IMR-90 (cell line): ENCODE results near the gene WWC2. TPM values are rescaled to one million over a fixed set of nuclear protein-coding genes. Genes with fewer than 3 reads are reported as not detected.
A peak's percentile ranks its signal among the peaks of the same experiment; 100 is the strongest.

Experiments
- ATAC-seq: fragments of 200-7000 bp; cut with Tn5 transposase; 2 replicates; pipeline ENCODE4 v1.9.1; 2020; ENCODE audit warnings: low read depth, mild to moderate bottlenecking, moderate library complexity
- BruUV-seq: library from RNA; stranded (reverse); fragments of 400-500 nt; replicated peaks from 2 replicates; lab custom pipeline; 2021; lab: Mats Ljungman, UMichigan
- CTCF ChIA-PET: fragments of 300-600 bp; formaldehyde crosslinking; extraction: SDS; loops from one replicate; lab custom pipeline; 2021; ENCODE audit warnings: antibody characterized with exemption; lab: Yijun Ruan, JAX
- POLR2A ChIA-PET: fragments of 300-600 bp; sonication (Branson Sonifier 250); formaldehyde crosslinking; loops from one replicate; lab custom pipeline; 2022; ENCODE audit warnings: antibody characterized with exemption; ENCODE audit not compliant: unreplicated experiment; lab: Charles Lee
- DNase-seq: peaks from one replicate; pipeline ENCODE4 v3.0.0; 2013
- H2AFZ ChIP-seq: replicated peaks from 2 replicates; pipeline ENCODE3; 2013; ENCODE audit warnings: low read length, mild to moderate bottlenecking; ENCODE audit not compliant: poor library complexity
- H2AK5ac ChIP-seq: 2 replicates; pipeline ENCODE4 v1.6.1; 2013; ENCODE audit warnings: low read depth, low read length, inconsistent platforms
- H2AK9ac ChIP-seq: replicated peaks from 2 replicates; pipeline ENCODE3; 2013; ENCODE audit warnings: mild to moderate bottlenecking, low read depth, low read length, moderate library complexity; ENCODE audit not compliant: poor library complexity
- H2BK120ac ChIP-seq: 2 replicates; pipeline ENCODE4 v1.6.1; 2013; ENCODE audit warnings: low read depth, low read length, inconsistent platforms
- H2BK15ac ChIP-seq: 3 replicates; pipeline ENCODE4 v1.6.1; 2013; ENCODE audit warnings: low read depth, low read length, inconsistent platforms
- H2BK20ac ChIP-seq: 2 replicates; pipeline ENCODE4 v1.6.1; 2013; ENCODE audit warnings: low read depth, mild to moderate bottlenecking, inconsistent platforms, low read length, moderate library complexity
- H2BK5ac ChIP-seq: 2 replicates; pipeline ENCODE4 v1.6.1; 2013; ENCODE audit warnings: mild to moderate bottlenecking, low read depth, low read length, inconsistent platforms; ENCODE audit not compliant: poor library complexity, severe bottlenecking
- H3K14ac ChIP-seq: replicated peaks from 2 replicates; pipeline ENCODE4 v1.6.1; 2013; ENCODE audit warnings: low read depth, low read length, inconsistent platforms
- H3K18ac ChIP-seq: 2 replicates; pipeline ENCODE4 v1.6.1; 2013; ENCODE audit warnings: low read depth, low read length, control low read depth
- H3K23ac ChIP-seq: 2 replicates; pipeline ENCODE4 v1.6.1; 2013; ENCODE audit warnings: low read depth, low read length, inconsistent platforms
- H3K27ac ChIP-seq: 2 replicates; pipeline ENCODE4 v1.5.1; 2013; ENCODE audit warnings: mild to moderate bottlenecking, control low read depth, low read length; ENCODE audit not compliant: insufficient read depth
- H3K27me3 ChIP-seq: 2 replicates; pipeline ENCODE4 v1.6.1; 2013; ENCODE audit warnings: low read length; ENCODE audit not compliant: control insufficient read depth, insufficient read depth
- H3K36me3 ChIP-seq: 2 replicates; pipeline ENCODE4 v1.6.1; 2013; ENCODE audit warnings: low read length, mixed read lengths; ENCODE audit not compliant: control insufficient read depth, insufficient read depth
- H3K4ac ChIP-seq: 2 replicates; pipeline ENCODE4 v1.6.1; 2013; ENCODE audit warnings: low read depth, low read length, inconsistent platforms
- H3K4me1 ChIP-seq: 2 replicates; pipeline ENCODE4 v1.6.1; 2013; ENCODE audit warnings: low read length, mixed read lengths; ENCODE audit not compliant: control insufficient read depth, insufficient read depth
- H3K4me2 ChIP-seq: 2 replicates; pipeline ENCODE4 v1.6.1; 2013; ENCODE audit warnings: low read depth, mild to moderate bottlenecking, control low read depth, low read length, moderate library complexity
- H3K4me3 ChIP-seq: 2 replicates; pipeline ENCODE4 v1.5.1; 2013; ENCODE audit warnings: low read depth, mild to moderate bottlenecking, control low read depth, low read length, moderate library complexity; ENCODE audit not compliant: insufficient read depth
- H3K56ac ChIP-seq: 2 replicates; pipeline ENCODE4 v1.6.1; 2013; ENCODE audit warnings: low read length, inconsistent platforms; ENCODE audit not compliant: insufficient read depth; ENCODE audit errors: extremely low read depth
- H3K79me1 ChIP-seq, 2 experiments: 2 replicates each; pipeline ENCODE4 v1.6.1; 2013; ENCODE audit warnings: low read length in 2 of 2, inconsistent platforms in 1 of 2, low read depth in 1 of 2
- H3K9ac ChIP-seq: 2 replicates; pipeline ENCODE4 v1.6.1; 2013; ENCODE audit warnings: low read depth, low read length, control low read depth
- H3K9me1 ChIP-seq: 2 replicates; pipeline ENCODE4 v1.6.1; 2013; ENCODE audit warnings: low read length, inconsistent platforms; ENCODE audit not compliant: insufficient read depth
- H3K9me3 ChIP-seq: 2 replicates; pipeline ENCODE4 v1.6.1; 2013; ENCODE audit warnings: low read length; ENCODE audit not compliant: control insufficient read depth, insufficient read depth
- H4K20me1 ChIP-seq: 2 replicates; pipeline ENCODE4 v1.6.1; 2013; ENCODE audit warnings: low read length, inconsistent platforms; ENCODE audit not compliant: insufficient read depth
- H4K5ac ChIP-seq: 2 replicates; pipeline ENCODE4 v1.6.1; 2013; ENCODE audit warnings: mild to moderate bottlenecking, low read depth, low read length, control low read depth
- H4K8ac ChIP-seq, 2 experiments: 2 replicates each; pipeline ENCODE4 v1.6.1; 2013; ENCODE audit warnings: low read depth in 2 of 2, low read length in 2 of 2, control low read depth in 1 of 2, inconsistent platforms in 1 of 2
- H4K91ac ChIP-seq: 2 replicates; pipeline ENCODE4 v1.6.1; 2013; ENCODE audit warnings: low read depth, low read length, inconsistent platforms; ENCODE audit not compliant: insufficient read depth
- BHLHE40 ChIP-seq: fragments of 150-350 bp; IDR thresholded peaks from 2 replicates; pipeline ENCODE4 v1.6.1; 2016; ENCODE audit warnings: mild to moderate bottlenecking, low read depth, low read length
- CEBPB ChIP-seq: IDR thresholded peaks from 2 replicates; pipeline ENCODE4 v1.6.1; 2012; ENCODE audit warnings: low read depth, low read length, improper control_type of control experiment
- CHD1 ChIP-seq: IDR thresholded peaks from 2 replicates; pipeline ENCODE4 v1.6.1; 2012; ENCODE audit warnings: low read depth, low read length, improper control_type of control experiment
- CTCF ChIP-seq: conservative IDR thresholded peaks from 2 replicates; pipeline ENCODE4 v1.5.1; 2012; ENCODE audit warnings: mild to moderate bottlenecking, low read depth, low read length, improper control_type of control experiment
- FOS ChIP-seq: fragments of 150-350 bp; IDR thresholded peaks from 2 replicates; pipeline ENCODE4 v1.6.1; 2016; ENCODE audit warnings: low read depth, low read length
- MAFK ChIP-seq: IDR thresholded peaks from 2 replicates; pipeline ENCODE4 v1.6.1; 2012; ENCODE audit warnings: low read depth, low read length, improper control_type of control experiment
- MAZ ChIP-seq: IDR thresholded peaks from 2 replicates; pipeline ENCODE4 v1.6.1; 2012; ENCODE audit warnings: low read depth, mild to moderate bottlenecking, low read length, improper control_type of control experiment, moderate library complexity, borderline replicate concordance
- MXI1 ChIP-seq: IDR thresholded peaks from 2 replicates; pipeline ENCODE4 v1.6.1; 2012; ENCODE audit warnings: low read depth, mild to moderate bottlenecking, low read length, moderate library complexity, borderline replicate concordance
- NFE2L2 ChIP-seq: fragments of 150-350 bp; IDR thresholded peaks from 2 replicates; pipeline ENCODE4 v1.6.1; 2016; ENCODE audit warnings: low read depth, mild to moderate bottlenecking, low read length
- POLR2A ChIP-seq: IDR thresholded peaks from 2 replicates; pipeline ENCODE4 v1.6.1; 2012; ENCODE audit warnings: mild to moderate bottlenecking, low read depth, low read length
- RAD21 ChIP-seq: IDR thresholded peaks from 2 replicates; pipeline ENCODE4 v1.6.1; 2012; ENCODE audit warnings: low read length, improper control_type of control experiment
- RCOR1 ChIP-seq: IDR thresholded peaks from 2 replicates; pipeline ENCODE4 v1.6.1; 2012; ENCODE audit warnings: mild to moderate bottlenecking, low read length, improper control_type of control experiment; ENCODE audit not compliant: insufficient replicate concordance
- RFX5 ChIP-seq: IDR thresholded peaks from 2 replicates; pipeline ENCODE4 v1.8.0; 2012; ENCODE audit warnings: low read depth, mild to moderate bottlenecking, low read length, moderate library complexity
- SMC3 ChIP-seq: fragments of 150-350 bp; IDR thresholded peaks from 2 replicates; pipeline ENCODE4 v1.6.1; 2016; ENCODE audit warnings: low read depth, mild to moderate bottlenecking, antibody characterized with exemption, low read length, moderate library complexity
- USF2 ChIP-seq: fragments of 150-350 bp; IDR thresholded peaks from 2 replicates; pipeline ENCODE4 v1.6.1; 2017; ENCODE audit warnings: mild to moderate bottlenecking, antibody characterized with exemption, low read length, low read depth
- WGBS, 2 experiments: methylation state at CpG; one replicate each; pipeline versions ENCODE4 v1.1.5 to v1.1.7; 2013; ENCODE audit warnings: missing lambda C conversion rate in 2 of 2; ENCODE audit not compliant: insufficient read length in 1 of 2; ENCODE audit errors: extremely low coverage in 2 of 2; 5-methylcytosine and 5-hydroxymethylcytosine counted together
- dilution Hi-C: fragments of 300-500 bp; cut with HindIII; formaldehyde crosslinking; loops from one replicate; pipeline ENCODE4 v1.14.3; 2018; ENCODE audit warnings: low sequenced_read_pairs; ENCODE audit not compliant: unreplicated experiment
- in situ Hi-C: fragments of 300-500 bp; cut with MboI; formaldehyde crosslinking; loops from 3 replicates; pipeline ENCODE4 v1.14.3; 2019; ENCODE audit warnings: low sequenced_read_pairs, inconsistent platforms, mixed read lengths
- intact Hi-C: fragments of 100-400 bp; cut with micrococcal nuclease; formaldehyde crosslinking; loops from 2 replicates; pipeline ENCODE4 v1.10.0; 2022
- polyA plus RNA-seq, 3 experiments: library from polyadenylated mRNA; depleted of rRNA; stranded (reverse); fragments of >200 nt; gene quantifications; 2 replicates each; pipeline ENCODE4 v1.2.3, GENCODE V29; 2012; ENCODE audit warnings: low replicate concordance in 1 of 3
- total RNA-seq: library from RNA; depleted of rRNA; stranded (reverse); fragments of >200 nt; gene quantifications from 2 replicates; pipeline ENCODE4 v1.2.3, GENCODE V29; 2012

WWC2 gene
- total and polyA plus RNA-seq, 2 of the 4 experiments (the other 2 are of a cell fraction): 26.6 to 27.4 TPM

- Histone ChIP-seq H3K9me3 (no peaks in the 10 kb centered on the region), H4K8ac (peak overlapping the region; percentile 67 to 83), H3K56ac (peak overlapping the region; percentile 48), H3K18ac (peak overlapping the region; percentile 53), H3K27me3 (no peaks in the 10 kb centered on the region), H2BK5ac (peak overlapping the region; percentile 78), H3K27ac (peak overlapping the region; percentile 44), H2BK20ac (peak overlapping the region; percentile 89), H3K36me3 (peaks cover 26% of the 10 kb centered on the region), H3K4me1 (peaks cover 21% of the 10 kb centered on the region), H3K4me2 (peak overlapping the region; percentile 45), H4K20me1 (no peaks in the 10 kb centered on the region), H3K14ac (peak overlapping the region; percentile 91), H2BK15ac (peak overlapping the region; percentile 73; the same call in 2 of the 3 replicates), H3K23ac (peak overlapping the region; percentile 37; the same call in 1 of the 2 replicates), H3K9me1 (peaks cover 13% of the 10 kb centered on the region), H3K79me1 (peaks cover 0 to 27% of the 10 kb centered on the region in 2 experiments; a peak in 3 of 4 replicates), H3K9ac (peak overlapping the region; percentile 22), H2BK120ac (peak overlapping the region; percentile 86), H2AK5ac (peak overlapping the region; percentile 82), H4K5ac (peak overlapping the region; percentile 54), H3K4me3 (no peak overlapping the region), H4K91ac (peak overlapping the region; percentile 91), H3K4ac (peak overlapping the region; percentile 87), H2AFZ (peak overlapping the region; percentile 10), H2AK9ac (peak overlapping the region; percentile 19)
- ATAC-seq (peak; percentile 33), DNase-seq (peak; percentile 26)
- WGBS, 2 experiments: 63% methylated on average over 2 of the region's 8 CpGs; no CpG with 5 or more reads in 1 of the 2 experiments
- intact Hi-C loops: loop anchor here (1.0 to 10.0 kb wide), 4 partner anchors 21 to 779 kb away; partner anchors contain the start of gene WWC2
- in situ Hi-C loops: loop anchor here (25.0 kb wide), 1 partner anchor 802 kb away; no protein-coding TSS in a partner anchor
- dilution Hi-C loops: loop anchor here (25.0 kb wide), 1 partner anchor 352 kb away; the partner anchor contains the start of gene DCTD
- no TSS peak for BruUV-seq
- POLR2A ChIA-PET: no interaction called here
- CTCF ChIA-PET: interaction anchor here (1.0 to 3.9 kb wide), 7 partner anchors 10 to 334 kb away, joined by 3 to 30 read pairs (median 6); no protein-coding TSS in a partner anchor
- TF ChIP-seq RCOR1 (no peak), SMC3 (no peak), CEBPB (no peak), POLR2A (no peak), RAD21 (no peak), BHLHE40 (no peak), MAFK (no peak), MAZ (no peak), USF2 (no peak), MXI1 (no peak), CTCF (no peak), NFE2L2 (no peak), CHD1 (no peak), FOS (no peak), RFX5 (no peak)
These were observed 164.8 kb downstream of the WWC2 start for GRCh38 chr4:183263787-183264386.
